Nucleus accumbens (tissue), 56 donors: ENCODE results near the gene BRMS1L.

ENCODE experiments used
- DNase-seq, 56 donors: peaks; one replicate each; lab custom pipeline; 2025; lab: John Stamatoyannopoulos, UW

BRMS1L gene

DNA sequence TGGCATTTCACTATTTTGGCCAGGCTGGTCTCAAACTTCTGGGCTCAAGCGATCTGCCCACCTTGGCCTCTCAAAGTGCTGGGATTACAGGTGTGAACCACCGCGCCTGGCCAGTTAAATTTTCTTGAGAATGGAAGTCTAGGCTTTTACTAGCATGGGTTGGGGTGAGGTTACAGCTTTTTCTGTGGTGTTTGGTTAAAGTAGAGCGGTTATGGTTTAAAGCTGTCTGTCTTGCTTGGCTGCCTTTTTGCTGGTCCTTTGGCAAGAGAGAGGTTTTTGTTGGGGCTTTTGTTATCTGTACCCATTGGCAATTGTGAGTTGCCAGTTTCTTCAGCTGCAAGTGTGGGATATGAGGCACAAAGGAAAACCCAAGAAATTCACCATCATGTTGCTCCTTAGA is 84.1 kb downstream of the BRMS1L start:
- no peak for DNase-seq

DNA sequence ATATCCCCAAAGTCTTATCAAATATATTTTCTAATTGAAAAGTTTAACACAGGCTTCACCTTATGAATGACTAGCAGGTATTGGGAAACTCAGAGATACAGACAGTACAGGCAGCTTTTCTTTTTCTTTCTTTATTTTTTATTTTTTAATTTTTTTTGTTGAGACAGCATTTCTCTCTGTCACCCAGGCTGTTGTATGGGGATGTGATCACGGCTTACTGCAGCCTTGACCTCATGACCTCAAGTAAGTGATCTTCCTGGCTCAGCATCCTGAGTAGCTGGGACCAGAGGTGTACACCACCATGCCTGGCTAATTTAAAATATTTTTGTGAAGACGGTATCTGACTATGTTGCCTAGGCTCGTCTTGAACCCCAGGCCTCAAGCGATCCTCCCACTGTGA is 85.0 kb downstream of the BRMS1L start:
- no peak for DNase-seq

DNA sequence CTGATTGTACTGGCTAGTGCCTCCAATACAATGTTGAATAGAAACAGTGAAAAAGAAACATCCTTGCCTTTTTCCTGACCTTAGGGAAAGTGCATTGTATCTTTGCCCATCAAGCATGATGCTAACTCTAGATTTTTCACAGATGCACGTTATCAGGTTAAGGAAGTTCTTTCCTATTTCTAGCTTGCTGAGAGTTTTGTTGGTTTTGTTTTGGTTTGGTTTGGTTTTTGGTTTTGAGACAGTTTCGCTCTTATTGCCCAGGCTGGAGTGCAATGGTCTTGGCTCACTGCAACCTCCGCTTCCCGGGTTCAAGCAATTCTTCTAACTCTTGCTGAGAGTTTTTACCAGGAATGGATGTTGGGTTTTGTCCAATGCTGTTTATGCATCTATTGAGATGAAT is 89.0 kb downstream of the BRMS1L start:
- no peak for DNase-seq

DNA sequence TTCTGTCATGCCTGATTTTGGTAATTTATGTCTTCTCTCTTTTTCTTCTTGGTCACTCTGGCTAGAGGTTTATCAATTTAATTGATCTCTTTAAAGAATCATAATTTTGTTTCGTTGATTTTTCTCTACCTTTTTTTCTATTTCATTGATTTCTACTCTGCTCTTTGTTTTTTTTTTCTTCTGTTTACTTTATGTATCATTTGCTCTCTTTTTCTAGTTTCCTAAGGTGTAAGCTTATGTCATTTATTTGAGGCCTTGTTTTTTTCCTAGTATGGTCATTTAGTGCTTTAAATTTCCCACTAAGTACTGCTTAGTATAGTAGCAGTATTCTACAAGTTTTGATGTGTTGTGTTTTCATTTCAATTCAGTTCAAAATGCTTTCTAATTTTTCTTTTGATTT is 89.6 kb downstream of the BRMS1L start:
- no peak for DNase-seq
